ENCODE measurements around the gene BDKRB1.

Gene BDKRB1

DNA sequence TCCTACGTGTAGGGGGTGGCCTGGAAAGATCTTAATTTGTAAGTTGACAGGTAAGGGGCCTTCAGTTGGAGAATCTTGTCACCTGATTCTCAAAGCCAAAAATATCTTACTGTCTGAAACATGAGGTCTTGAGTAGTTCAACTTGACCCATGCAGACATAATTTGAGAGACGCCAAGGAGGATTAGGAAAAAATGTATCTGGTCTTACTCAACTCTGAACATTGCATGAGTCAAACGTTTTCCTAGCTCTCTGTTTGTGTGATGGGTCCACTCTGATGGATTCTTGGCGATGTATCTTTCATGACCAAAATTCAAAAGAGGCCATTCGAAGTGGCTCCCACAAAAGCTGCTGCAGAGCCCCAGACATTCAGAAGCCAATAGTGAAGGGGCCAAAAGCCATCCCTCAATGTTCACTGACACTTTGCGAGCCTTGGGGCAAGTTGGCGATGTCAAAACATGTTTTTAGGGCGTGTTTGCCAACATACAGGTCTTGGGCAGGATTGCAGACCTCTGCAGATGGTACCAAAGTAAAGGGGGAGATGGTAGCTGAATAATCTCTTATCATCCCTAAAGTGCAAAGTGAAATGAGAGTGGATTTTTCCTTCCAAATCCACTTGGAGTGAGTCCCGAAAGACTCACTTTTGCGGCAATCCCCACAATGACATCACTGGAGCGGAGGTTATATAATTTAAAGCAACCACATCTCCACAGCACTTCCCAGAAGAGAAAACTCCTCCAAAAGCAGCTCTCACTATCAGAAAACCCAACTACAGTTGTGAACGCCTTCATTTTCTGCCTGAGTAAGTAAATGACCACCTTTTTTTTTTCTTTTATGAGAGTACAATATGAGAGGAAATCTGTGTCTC lies at the start of gene BDKRB1:
Gene BDKRB1 (plus strand): TSS at position 710 of the 866 bp plus-strand sequence. CDS start 7,473 bp downstream, outside the sequence.
- no peak for DNase-seq

DNA sequence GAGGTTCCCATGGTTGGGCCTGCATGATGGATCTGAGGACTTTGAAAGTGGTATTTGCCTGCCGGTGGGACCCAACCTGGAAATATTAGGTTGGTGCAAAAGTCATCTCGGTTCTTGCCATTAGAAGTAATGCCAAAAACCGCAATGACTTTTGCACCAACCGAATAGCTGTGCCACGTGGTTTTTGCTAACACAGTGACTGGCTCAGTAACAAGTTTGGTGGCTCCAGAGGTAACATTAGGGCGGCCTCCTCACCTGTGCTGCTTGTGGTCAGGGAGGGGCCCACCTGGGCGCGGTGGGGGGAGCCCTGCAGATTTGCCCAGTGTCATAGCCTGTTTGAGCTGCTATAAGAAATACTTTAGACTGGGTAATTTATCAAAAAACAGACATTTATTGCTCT lies 49.5 kb upstream of the BDKRB1 start:
- peak; percentile 26 for DNase-seq

DNA sequence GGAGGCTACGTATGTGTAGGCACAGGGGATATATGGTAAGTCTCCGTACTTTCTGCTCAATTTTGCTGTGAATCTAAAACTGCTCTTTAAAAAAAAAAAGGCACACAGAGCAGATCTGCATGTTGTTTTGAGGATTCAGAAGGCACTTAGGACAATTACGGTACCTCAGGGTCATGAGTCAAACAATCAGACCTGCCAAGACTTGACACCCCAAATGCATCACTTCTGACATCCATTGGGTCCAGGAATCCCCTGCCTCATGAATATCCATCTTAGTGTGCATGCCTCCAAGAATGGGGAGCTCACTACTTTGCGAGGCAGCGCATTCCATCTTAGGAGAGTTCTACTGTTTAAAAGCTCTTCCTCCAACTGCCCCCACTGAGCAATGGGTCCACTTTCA lies 48.3 kb upstream of the BDKRB1 start:
- no peak for DNase-seq

DNA sequence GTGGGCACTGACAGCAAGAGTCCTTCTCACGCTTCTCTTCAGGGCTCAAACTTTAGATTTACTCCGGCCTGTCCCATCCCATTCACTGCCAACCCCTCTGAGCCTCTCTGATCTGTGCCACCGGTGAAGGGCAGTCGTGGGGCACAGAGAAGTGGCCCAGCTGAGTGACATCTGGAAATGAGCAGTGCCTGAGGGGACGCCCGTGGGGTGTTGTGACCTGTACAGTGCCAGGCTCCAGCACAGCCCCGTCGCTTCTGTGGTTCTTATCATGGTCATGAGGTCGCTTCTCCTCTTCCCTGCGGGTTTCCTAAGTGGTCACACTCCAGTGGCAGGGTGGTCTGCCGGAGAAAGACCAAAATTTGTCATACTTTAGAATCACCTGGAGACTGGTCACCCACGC lies 47.3 kb upstream of the BDKRB1 start:
- no peak for DNase-seq

DNA sequence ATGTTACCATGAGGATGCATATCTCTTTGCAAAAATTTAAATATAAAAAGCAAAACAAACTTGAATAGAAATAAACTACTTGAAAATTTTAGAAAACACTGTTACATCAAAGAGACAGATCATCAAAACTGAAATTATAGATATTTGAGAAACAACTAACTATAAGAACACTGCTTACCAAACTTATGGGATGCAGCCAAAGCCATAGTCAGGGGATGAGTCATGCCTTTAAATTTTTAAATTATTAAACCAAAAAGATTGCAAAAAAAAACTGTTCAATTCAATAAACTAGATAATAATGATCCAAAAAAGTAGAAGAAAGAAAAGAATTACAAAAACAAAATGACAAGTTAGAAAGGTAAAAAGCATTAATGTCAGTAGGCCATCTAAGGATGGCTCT lies 43.9 kb upstream of the BDKRB1 start:
- DNase-seq = no peak

DNA sequence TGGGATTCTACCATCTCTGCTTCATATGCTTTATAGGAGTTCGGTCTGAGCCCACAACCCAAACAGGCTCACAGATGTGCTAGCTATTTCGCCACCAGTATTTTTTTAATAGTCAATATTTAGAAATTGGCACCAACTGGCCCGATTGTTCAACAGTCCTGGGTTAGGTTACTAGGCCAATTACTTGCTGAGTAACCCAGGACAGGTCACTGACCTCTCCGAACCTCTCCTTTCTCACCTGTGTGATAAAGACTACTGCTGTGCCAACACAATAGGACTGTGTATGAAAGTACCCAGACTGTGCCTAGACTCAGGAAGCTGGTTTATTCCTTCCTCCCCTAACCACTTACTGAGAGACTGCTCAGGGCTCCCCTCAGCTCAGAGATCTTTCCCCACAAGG lies 43.1 kb upstream of the BDKRB1 start:
- no peak for DNase-seq

DNA sequence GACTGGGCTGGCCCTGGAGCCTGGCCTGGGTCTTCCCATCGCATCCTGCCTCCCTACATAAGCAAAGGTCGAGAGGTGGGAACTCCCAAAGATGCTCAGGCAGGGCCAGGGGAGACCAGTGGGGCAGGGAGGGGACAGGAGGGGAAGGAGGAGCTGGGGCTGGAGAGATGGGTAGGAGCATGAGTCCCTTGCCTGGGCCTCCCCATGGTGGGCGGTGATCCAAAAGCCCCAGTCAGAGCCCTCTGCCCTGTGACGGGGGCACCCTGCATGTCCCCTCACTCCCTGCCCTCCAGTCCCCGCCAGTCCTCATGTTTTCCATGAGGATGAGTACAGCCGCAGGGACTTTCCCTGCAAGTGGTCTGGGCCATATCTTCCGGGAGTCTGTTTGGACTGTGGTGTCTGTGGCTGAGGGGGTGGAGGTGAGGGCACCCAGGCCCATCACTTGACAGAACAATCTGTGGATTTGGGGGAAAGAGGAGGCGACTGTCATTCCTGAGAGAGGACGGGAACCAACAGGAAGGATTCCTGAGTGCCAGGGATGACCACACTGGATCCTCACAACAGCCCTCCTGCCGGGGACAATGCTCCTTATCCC lies 42.0 kb upstream of the BDKRB1 start:
- DNase-seq = no peak

DNA sequence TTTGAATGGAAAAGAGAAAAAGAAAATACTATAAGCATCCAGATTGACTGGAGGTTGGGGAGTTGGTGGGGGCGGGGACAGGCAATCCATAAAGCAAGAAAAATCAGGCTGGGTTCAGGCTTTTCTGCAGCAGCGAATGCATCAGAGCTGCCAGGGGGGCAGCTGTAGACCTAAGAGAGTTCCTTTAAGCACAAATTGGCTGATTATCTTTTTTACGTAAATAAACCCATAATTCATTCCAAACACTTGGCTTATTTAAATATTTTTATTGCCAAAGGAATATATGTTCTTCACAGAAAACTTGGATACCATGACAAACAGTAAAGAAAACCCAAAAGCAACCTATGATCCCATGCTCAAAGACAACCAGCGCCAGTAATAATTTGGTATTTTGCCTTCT lies 41.2 kb upstream of the BDKRB1 start:
- DNase-seq = no peak

DNA sequence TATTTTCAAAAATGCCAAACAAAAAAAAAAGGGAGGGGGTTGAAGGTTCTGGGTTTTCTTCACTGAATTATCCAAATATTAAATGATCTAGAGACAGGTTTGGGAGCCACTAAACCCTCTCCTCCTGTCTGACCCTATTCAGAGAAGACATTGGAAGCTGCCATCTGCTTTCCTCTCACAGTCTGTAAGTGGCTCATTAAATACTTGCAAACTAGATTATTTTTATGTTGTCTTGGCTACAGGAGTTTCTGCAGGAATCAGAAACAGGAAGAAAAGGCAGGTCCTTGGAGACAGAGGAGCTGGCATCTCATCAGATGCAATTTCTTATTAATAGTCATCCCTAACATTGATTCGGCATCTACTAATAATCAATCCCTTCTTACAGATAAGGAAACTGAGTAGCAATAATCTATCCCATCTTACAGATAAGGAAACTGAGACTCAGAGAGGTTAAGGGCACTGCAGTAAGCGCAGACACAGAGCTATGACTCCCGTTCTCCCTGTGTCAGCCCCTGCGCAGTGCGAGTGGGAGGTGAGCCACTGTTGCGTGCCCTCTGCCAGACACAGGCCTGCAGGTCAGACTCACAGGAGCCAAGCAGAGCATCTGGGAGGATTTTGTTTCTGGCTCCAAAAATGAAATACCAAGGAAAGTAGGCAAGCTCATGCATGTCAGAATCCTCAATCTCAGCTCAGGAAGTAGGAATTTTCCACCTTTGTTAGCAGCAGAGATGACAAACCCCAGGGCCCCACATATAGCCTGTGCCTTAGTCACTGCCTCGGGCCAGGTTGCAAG lies 40.4 kb upstream of the BDKRB1 start:
- peak; percentile 37 for DNase-seq

DNA sequence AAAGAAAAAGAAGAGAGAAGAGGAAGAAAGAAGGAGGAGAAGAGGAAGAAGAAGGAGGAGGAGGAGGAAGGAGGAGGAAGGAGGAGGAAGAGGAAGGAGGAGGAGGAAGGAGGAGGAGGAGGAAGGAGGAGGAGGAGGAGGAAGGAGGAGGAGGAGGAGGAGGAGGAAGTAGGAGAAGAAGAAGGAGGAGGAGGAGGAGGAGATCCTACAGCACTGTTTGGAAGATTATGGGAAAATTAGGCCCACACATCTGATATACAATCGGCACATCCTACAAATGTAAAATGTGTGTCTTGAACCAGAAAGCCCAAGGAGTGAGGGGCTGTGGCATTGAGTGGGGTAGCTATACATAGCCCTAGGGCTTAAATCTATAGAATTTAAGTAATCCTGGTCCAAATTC lies 39.4 kb upstream of the BDKRB1 start:
- no peak for DNase-seq

DNA sequence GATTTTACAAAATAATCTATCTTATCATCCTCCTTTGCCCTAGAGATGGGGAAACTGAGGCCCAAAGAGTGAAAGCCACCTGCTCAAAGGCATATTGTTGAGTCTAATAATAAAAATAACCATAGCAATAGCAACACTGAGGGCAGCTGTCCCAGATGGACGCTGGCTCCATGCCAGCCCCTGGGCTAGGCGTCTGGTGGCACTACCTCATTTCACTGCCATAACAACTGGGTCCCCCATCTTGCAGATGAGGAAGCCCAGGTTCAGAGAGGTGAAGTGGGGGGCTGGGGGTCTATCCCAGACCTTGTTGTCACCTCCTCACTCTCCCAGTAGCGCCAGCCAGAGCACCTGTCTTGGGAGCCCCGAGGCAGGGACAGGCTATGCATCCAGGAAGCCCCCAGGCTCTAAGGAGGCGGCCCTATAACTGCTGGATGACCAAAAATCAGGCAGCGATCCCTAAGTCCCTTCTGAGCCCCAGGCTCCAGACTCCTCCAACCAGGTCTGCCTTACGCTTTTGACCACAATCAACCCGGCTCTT lies 38.6 kb upstream of the BDKRB1 start:
- DNase-seq = peak; percentile 78

DNA sequence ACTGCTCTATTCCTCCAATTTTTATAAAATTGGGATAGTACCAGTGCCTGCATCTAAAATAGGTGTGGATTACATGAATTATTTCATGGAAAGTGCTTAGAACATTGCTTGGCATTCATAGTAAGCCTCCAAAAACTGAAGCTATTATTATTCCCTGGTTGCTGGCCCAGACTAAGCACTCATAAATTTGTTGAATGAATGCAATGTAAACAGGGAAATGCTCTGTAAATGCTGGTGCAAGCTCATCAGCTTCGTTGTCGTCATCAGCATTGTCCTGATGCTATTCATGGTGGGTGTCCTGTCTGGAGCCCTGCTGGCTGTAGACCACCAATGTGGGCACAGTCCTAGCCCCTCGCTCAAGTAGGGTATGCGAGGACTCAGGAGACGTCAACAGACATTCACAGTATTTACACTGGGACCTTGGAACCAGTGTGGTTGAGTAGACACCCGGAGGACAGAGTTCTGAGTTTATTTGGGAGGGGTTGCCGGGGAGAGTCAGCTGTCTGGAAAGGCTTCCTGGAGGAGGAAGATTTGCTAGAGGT lies 34.8 kb upstream of the BDKRB1 start:
- DNase-seq = peak; percentile 25

DNA sequence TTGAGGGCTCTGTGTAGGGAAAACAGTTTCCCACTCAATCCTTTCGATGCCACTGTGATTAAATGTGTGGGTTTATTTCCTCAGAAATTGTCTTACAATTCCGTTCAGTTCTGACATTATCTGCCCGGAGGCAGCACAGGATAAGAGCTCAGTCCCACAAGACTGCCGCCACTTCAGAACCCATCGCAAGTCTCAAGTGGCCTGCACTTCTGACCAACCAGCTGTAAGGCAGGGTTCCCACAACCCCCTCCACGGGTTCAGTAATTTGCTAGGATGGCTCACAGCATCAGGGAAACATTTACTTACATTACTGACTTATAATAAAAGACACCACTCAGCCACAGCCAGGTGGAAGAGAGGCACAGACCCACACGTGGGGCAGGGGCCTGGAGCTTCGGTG lies 34.2 kb upstream of the BDKRB1 start:
- DNase-seq = no peak

DNA sequence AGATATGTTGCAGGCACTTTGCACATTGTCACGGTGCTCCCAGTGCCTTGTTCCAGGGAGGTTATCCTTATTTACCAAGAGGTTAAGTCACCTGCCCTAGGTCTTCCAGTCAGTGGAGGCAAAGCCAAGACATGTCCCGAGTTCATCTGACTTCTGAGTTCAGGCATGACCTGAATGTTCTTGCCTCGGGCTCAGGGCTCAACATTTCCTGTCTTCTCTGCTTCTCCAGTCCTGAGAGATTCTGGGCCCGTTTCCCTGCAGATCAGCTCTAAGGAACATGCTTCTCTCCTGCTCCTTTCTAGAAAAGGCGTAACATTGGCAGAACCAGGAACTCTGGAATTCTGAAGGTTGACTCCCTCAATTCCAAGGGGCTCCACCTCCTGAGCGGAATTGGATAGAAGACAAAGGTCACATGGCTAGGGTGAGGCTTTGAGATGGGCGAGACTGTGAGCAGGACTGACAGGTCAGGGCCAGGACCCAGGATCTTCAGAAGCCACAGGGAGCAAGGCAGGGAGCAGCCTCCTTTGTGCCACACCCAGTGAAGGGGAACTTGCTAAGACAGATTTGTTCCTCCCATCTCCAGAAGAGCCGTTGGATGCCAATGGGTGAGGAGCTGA lies 31.4 kb upstream of the BDKRB1 start:
- DNase-seq = no peak

DNA sequence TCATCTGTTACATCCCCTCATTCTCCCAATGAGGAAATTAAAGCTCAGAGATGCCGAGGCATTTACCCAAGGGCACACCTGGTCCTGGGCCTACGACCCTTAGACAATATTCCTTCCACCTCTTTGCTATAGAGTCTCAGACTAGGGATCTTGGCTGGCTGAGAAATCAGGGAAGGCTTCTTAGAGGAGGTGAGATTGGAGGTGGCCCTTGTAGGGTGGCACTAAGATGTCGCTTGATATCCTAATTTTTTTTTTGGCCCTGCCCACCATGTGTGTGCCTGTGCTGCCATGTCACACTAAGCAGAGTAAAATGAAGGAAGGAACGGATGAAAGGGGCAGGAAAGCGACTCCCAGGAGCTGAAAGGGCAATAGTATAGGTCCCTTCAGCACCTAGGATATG lies 30.8 kb upstream of the BDKRB1 start:
- no peak for DNase-seq

DNA sequence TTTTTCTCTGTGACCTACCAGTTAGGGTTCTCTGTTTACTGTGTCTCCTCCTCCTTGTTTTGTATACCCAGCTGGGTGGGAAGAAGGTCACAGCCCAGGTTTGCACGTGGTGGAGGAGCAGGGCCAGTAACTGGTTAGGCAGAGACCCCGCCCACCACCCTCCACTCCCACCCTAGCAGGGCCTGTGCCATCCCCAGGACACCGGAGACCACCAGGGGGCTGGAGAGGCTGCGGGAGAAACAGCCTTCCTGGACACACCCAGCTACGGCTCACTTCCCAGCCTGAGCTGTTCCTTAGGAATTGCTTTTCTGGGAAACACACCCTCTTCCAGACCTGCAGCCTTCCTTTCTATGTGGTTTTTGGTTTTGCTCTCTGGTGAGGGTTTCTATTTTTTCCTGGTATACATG lies 30.3 kb upstream of the BDKRB1 start:
- peak; percentile 18 for DNase-seq

DNA sequence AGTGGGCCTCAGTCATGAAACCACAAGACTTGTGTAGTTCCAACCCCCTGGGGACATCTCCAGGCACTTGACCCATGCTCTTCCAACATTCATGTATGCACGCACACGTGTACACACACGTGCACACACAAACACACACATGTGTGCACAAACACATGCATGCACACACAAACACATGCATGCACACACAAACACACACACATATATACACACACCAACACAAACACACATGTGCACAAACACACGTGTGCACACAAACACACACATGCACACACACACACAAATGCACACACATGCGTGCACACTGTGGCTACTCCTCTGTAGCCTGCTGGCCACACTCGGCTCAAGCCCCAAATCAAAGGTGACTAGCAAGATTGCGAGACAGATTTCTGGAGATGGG lies 28.6 kb upstream of the BDKRB1 start:
- no peak for DNase-seq

DNA sequence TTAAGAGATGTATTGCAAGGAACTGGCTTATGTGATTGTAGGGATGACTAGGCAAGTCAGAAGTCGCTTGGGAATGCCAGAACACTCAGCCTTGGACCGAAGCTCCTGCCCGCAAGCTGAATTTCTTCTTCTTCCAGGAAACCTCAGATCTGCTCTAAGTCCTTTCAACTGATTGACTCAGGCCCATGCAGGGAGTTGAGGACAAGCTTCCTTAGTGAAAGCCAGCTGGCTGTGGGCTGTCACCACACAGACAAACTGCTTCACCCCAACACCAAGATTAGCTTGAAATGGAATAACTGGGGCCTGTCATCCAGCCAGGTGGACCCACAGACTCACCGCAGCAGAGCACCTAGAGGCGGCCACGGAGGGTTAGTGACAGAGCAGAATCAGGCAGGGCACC lies 26.7 kb upstream of the BDKRB1 start:
- no peak for DNase-seq

DNA sequence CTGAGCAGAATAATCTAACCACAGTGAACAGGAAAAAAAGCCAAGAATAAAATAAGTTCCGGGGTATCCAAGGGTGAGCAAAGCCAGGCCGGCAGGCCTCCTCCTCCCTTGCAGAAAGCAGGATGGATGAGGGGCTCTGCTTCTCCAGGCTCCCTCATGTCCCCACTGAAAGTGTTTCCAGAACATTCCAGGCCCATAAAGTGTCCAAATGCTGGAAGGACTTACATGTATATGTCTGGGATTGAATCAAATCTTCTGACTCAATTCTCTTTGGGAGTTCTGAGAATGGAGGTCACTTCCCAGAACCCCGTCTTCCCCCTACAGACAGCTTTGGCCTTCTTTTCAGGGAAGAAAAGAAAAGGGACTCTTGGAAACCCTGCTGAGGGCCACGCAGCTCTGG lies 25.0 kb upstream of the BDKRB1 start:
- DNase-seq = no peak

DNA sequence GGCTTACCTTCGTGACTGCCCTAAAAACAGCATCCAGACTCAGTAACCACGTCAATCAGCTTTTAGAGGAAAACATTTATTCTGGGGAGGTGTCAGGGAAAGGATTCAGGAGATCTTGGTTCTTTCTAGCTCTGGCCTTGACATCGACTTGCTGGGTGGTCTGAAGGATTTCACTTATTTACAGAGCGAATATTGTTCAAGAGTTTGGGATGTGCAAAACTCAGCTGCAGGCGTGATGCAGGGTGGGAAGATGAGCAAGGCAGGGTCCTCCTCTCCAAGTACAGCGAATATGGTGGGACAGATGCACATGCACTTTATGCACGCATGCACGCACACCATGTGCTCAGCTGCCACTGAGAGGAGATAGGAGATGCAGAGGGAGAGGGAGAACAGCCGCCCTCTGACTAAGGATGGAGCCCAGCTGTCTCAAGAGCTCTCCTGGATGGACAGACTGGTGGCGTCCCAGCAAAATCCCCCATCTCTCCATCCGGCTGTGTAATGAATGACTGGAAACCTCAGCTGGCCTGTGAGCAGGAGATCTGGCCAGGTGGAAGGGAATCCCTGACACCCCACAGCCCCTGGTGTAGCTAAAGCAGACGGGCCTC lies 24.4 kb upstream of the BDKRB1 start:
- no peak for DNase-seq

DNA sequence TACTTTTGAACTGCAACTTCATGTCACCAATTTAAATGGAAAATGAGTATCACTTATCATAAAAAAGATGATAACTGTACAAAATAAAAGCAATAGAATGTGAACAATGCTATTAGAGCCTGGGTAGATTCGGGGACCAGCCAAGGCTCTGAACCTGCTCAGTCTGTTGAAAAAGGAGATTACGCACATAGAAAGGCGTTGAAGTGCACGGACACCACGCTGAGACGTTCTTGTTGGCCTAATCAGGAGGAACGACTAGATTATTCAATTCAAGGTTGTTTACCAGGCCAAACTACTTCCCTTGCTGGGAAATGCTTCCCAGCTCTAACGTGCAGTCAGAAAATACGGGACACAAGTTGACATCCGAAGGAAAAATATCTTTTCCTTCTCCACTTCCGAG lies 23.5 kb upstream of the BDKRB1 start:
- no peak for DNase-seq

DNA sequence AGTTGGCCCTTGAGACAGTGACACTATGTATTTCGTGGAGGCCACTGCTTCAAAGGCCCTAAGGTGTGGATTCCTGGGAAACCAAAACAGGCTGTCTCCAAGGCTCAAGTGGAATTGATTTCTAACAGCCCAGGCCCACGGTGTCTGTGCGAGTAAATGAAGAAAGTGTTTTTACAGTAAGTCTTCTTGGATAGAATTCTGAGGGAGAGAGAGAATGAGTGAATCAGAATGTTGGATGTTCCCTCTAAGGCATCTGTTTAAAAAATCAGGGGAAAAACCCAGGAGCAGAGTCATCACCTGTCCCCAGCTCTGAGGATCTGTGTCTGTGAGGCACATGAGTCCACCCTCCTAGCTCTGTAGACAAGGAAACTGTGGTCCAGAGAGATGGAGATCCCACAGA lies 22.3 kb upstream of the BDKRB1 start:
- no peak for DNase-seq
